HG02973 (cell line): ENCODE measurements around the gene YBX3.

Source experiments
- ATAC-seq: cut with Tn5 transposase; IDR thresholded peaks from one replicate; pipeline ENCODE4 v1.9.1; 2021; ENCODE audit warnings: moderate library complexity; ENCODE audit not compliant: unreplicated experiment

Gene YBX3

GRCh38 chr12:10672231-10672868 lies 50.8 kb downstream of the YBX3 start:
- no peak for ATAC-seq

- no peak for ATAC-seq
Measured at GRCh38 chr12:10669533-10669932, 53.6 kb downstream of the YBX3 start.

GRCh38 chr12:10668526-10668925 lies 54.6 kb downstream of the YBX3 start:
- no peak for ATAC-seq

GRCh38 chr12:10667581-10667980 lies 55.5 kb downstream of the YBX3 start:
- no peak for ATAC-seq

GRCh38 chr12:10664499-10664898 lies 58.6 kb downstream of the YBX3 start:
- ATAC-seq = no peak

GRCh38 chr12:10663869-10664268 lies 59.3 kb downstream of the YBX3 start:
- ATAC-seq = no peak

- ATAC-seq = no peak
Measured at GRCh38 chr12:10661338-10661737, 61.8 kb downstream of the YBX3 start.

- ATAC-seq = no peak
Measured at GRCh38 chr12:10654003-10654402, 69.1 kb downstream of the YBX3 start.

- ATAC-seq = no peak
Measured at GRCh38 chr12:10652192-10652591, 70.9 kb downstream of the YBX3 start.
